Measurements from ENCODE around the gene EML1.

EML1 gene

DNA sequence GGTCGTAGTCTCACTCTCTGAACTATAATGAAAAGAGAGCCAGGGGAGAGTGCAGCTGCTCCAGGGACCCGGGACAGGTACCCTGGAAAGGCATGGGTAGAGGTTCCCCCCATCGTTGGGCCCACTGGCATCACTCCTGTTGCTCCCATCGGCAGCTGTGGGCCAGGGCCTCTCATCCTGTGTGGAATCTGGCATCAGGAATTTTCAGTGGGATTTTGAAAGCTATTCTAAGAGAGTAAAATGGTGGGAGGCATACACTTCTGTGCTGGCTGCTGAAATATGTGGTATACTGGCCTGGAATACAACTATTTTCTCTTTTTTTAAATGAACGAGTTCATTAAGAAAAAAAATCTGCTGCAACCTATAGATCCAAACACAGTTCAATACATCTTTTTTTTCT is 38.1 kb downstream of the EML1 start:
- DNase-seq: no peak

DNA sequence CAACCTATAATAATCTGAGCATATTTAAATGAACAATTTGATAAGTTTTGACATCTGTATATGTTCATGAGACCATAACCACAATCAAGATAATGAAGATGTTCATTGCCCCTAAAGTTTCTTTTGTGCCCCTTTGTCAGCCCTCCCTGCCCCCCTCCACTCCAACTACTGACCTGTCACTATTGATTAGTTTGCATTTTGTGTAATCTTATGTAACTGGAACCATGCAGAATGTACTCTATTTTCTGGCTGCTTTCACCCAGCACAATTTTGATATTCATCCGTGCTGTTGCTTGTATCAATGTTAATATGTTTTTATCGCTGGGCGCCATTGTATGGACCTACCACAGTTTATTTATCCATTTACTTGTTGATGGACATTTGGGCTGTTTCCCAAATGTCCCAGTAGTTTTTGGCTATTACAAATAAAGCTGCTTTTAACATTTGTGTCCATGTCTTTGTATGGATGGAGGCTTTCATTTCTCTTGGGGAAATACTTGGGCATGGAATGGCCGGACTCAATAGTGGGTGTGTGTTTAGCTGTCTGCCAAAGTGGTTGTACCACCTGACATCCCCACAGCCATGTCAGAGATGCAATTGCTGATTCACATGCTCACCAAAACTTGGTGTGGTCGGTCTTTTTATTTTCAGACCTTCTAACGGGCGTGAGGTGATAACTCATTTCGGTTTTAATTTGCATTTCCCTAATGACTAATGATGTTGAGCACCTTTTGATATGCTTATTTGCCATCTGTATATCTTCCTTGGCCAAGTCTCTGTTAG is 38.9 kb downstream of the EML1 start:
- no peak for DNase-seq

DNA sequence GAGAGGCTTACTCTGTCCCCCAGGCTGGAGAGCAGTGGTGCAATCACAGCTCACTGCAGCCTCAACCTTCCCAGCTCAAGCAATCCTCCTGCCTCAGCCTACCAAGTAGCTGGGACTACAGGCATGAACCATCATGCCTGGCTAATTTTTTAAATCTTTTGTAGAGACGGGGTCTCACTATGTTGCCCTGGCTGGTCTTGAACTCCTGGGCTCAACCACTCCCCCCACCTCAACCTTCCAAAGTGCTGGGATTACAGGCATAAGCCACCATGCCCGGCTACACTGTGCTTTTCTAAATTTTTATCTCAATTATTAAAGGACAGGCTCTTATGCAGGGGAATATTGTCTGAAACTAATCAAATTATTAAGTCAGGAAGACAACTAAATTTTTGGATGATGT is 44.6 kb downstream of the EML1 start:
- no peak for DNase-seq

DNA sequence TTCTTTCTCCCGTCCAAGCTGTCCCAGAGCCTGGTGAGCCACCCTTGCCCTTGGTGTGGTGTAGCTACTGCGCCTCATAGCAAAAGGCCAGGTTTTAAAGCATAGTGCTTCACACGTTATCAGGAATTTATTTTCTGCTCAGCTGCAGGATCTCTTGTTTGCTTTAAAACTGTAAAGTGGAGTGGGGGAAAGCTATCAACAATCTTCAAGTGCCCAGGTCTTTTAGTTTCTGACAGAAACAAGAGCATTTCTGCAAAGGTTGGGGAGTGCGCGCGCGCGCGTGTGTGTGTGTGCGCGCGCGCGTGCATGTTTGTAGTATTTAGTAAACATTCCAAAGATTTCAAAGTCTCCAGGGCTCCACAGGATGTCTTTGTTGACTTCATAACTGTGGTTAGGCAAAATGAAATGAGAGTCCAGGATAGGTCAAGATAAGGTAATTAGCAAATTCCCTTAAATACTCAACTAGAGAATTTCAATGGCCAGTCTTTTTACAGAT is 45.5 kb downstream of the EML1 start:
- DNase-seq: peak; percentile 74

DNA sequence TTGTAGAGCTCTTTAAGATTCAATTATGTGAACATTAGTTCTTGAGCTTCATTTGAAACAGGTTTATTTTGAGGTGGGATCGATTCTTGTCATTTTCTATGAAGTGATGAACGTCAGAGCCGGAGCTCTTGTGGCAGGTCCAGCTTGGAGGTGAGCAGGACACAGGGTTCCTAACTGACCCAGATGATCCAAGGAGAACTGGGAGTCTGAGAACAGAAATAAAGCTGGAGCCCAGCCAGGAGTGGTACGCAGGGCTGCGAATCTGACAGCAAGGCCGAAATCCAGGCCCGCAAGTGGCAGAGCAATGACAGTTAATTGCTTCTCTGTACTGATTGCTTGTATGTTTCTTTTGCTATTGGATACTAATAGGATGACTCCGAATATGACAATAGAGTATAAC is 46.5 kb downstream of the EML1 start:
- no peak for DNase-seq

DNA sequence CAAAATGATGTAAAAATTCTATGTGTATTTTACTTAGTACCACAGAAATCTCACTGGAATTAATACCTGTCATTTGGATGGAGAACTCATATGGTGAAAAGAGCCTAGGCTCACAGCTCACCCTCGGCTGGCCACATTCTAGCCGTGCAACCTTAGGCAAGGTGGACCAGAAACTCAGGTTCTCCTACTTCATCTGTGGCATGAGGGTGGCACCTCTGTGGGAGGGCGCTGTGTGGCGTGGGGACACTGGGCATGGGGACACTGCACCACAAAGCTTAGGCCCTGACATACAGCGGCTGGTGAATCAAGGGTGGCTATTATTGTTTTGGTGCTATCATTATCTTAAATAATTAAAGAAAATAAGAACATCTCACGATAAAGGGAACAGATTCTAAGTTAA is 47.1 kb downstream of the EML1 start:
- DNase-seq: no peak

DNA sequence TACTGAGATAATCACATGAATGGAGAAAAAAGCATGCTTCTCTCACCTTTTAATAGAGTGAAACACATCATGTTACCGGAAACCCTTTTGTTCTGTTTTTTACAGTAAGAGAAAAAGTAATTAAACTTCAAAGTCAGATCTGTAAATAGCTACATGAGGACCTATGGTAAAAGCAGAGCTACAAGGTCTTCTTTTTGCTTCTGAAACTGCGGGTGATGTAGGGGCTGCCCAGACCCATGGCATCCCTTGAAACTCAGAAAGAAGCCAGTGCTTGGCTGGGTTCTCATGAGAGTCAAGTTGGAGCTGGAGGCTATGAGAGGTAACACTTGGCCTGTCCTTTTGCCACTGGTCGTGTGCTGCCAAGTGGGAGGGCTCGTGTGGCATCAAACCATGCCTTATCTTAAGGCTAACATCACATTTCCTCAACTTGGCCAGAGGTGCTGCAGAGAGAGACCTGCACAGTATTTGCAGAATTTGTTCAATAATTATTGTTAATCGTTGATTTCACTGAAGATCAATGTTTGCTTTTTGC is 47.6 kb downstream of the EML1 start:
- DNase-seq: no peak

DNA sequence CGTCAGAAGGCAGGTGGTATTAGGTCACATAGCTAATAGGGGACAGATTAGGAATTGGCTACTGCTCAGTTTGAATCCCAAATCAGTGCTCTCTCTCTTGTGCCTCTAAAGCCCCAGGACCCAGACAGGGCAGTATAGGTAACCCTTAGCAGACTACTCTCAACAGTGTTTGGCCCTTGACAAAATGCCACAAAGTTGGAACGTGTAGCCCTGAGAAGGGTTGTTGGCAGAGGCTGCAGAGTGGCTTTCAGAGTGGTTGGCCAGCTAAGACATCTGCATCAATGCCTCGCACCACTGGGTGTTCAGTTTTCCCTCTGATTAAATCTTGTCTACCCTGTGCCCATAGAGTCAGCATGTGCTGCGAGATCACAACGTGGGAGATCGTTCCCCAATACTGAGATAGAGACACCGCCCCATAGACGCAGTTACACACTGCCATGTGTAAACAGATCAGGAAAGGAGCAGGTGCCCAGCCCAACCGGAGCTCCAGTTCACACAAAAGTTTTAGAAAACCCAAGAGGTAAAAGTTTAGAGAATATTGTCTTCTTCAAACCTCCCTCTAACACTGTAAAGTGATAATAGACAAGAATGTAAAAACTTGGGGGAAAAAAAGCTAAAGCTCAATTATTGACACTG is 48.3 kb downstream of the EML1 start:
- no peak for DNase-seq

DNA sequence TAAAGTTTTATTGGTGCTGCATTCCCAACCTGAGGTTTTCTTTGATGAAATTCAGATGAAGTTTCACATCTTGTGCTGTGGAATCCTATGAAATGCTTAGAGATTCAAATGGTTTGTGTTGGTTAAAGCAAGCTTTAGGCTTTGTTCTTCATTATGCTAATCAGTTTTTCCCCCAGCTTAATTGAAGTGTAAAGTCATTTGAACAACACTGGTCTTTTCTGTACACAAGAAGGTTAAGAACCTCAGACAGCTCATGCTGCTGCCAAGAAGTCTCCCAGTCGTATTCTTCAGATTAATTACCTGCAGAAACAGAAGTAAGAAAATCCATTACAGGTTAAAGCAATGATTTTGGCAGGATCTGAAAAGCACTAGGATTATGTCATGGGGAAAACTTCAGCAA is 48.9 kb downstream of the EML1 start:
- no peak for DNase-seq

DNA sequence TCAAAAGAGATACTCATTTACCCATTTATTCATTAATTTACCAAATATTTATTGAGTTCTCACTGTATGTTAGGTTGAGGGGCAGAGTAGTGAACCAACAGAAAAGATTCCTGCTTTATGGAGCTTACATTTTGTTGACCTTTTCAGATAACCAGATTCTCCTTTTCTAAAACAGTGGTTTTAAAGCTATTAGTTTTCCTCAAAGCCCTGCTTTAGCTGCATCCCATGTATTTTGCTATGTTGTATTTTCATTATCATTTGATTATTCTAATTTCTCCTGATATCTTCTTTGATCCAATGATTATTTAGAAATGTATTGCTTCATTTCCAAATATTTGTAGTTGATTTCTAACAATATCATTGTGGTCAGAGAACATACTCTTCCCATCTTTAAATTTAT is 53.6 kb downstream of the EML1 start:
- no peak for DNase-seq

DNA sequence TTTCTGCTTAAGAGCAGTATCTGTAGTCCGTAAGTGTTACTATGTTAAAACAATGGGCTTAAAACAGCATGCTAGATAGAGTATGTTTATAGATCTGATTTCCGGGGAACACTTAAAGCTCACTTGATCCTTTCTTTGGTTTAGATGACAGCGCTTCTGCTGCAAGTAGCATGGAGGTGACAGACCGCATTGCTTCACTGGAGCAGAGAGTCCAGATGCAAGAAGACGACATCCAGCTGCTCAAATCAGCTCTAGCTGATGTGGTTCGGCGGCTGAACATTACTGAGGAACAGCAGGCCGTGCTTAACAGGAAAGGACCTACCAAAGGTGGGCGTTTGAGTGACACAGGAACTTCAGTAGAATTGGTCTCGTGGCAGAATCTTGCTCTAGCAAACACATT is 57.5 kb downstream of the EML1 start:
- DNase-seq: no peak

DNA sequence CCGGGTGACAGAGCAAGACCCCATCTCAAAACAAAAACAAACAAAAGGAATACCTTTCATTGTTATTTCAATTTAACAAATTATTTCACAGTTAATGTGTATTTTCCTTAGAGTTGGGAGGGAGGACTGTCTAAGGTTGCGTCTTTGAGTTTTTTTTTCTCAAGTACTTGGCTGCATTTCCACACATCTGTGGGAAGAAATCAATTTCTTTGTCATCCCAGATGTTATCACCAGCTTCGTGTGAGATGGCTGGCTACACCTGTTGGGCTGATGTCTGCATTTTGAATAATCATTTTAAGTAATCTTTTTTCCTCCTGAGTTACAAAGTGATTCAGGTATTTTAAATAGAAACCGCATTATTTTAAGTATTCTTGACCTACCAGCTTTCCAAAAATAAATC is 59.4 kb downstream of the EML1 start:
- DNase-seq: no peak

DNA sequence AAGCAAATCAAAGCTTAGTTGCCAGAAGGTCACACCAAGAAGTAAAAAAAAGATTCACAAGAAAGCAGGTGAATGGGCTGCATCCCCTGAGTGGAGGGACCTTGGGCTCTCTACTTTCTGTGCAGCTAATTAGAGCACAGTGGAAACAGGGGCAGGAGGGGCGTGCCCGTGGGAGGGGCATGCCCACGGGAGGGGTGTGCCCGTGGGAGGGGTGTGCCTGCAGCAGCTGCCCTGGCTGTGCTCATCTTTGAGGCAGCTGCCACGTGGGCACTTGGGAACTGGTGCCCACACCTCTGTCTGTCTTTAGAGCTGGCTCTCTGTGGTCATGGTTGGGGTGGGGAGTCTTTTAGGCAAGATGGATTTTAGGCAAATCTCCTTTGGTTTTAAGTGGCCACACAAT is 60.0 kb downstream of the EML1 start:
- no peak for DNase-seq

DNA sequence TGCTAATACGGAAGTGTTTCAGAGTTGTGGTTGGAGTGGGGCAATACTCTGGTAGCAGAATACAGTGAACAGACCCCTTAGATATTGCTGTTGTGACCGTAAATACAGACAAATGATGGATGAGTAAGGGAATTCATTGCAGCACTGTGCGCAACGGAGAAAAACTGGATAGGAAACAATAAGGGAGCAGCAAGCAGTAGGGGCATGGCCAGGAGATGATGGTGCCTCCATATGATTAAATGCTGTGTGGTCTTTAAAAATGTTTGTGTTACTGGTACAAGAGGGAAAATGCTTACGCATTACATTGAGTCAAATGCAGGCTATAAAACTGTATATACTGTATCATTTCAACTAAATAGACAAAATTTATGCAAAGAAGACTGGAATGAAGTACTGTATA is 61.6 kb downstream of the EML1 start:
- DNase-seq: no peak

DNA sequence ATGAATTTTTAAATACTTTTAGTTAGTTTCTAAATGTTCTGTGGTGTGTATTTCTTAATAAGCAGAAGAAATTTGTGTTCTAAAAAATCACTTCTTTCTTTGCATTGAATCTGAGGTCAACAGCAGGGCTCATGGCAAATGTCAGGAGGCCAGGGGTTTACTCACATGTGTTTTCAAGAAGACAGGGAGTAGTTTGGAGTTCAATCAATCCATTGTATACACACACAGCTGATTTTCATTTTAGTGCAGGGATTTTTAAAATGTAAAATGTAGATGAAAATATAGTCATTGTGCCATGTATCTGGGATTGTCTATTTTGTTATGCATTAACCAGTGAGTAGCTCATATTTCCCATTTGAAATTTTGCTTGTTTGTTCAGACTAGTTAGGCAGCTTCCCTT is 62.1 kb downstream of the EML1 start:
- DNase-seq: no peak

DNA sequence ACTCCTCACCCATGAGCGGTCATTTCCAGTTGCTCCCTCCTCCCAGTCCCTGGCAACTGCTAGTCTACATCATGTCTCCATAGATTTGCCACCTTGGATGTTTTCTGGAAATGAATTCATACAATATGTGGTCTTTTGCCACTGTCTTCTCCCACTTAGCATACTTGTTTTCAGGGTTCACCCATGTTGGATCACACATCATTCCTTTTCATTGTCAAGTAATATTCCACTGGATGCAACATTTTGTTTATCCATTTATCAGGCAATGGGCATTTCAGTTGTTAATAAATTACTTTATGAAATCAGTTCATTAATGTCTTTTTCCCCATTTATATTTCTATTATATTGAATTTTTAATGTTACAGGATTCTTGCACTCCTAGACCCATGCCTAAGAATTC is 64.3 kb downstream of the EML1 start:
- DNase-seq: no peak

DNA sequence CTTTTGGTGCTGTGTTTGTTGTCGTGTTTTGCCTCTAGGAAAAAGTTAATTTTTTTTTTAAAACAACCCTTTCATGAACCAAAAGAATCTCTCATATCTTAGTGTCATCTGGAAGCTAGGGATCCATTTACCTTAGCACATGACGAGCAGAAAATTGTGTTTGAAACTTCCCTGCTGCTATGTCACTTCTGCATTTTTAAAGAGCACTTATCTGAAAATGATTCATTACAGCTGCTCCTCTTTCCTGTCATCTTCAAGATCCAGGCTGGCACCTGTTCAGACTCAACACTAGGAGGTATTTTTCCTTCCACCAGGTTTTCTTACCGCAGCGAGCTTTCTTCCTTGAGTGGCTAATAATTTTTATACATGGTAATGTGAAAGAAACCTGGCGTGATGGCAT is 67.0 kb downstream of the EML1 start:
- DNase-seq: no peak

DNA sequence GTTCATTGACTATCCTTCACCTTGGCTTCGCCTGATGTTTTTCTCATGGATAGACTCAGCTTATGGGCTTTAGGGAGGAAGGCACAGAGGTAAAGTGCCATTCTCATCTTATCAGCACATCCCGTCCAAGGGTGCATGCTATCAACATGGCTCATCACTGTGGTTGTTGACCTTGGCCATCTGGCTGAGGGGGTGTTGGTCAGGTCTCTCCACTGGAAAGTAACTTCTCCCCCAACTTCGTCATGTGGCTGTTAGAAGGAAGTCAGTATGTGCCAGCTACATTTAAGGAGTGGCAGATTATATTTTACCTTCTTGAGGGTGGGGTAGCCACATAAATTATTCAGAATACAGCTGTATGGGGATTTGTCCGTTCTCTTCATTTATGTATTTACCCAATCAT is 68.9 kb downstream of the EML1 start:
- DNase-seq: no peak

DNA sequence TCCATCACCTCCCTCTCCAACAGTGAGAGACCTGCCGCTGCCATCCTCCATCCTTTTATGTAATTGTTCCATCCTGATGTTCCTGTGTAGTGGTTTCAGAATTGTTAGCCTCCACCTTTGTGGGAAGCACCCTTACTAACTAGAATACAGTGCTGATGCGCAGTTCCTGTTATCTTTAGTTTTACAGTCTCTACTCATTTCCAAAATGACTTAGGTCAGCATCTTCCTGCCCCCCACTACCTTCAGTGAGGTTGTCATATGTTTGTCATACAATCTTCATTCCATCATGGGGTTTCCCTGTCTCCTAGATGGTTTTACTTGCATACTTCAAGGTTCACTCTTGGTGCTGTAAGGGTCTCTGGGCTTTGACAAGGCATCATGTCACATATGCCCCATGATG is 69.8 kb downstream of the EML1 start:
- no peak for DNase-seq

DNA sequence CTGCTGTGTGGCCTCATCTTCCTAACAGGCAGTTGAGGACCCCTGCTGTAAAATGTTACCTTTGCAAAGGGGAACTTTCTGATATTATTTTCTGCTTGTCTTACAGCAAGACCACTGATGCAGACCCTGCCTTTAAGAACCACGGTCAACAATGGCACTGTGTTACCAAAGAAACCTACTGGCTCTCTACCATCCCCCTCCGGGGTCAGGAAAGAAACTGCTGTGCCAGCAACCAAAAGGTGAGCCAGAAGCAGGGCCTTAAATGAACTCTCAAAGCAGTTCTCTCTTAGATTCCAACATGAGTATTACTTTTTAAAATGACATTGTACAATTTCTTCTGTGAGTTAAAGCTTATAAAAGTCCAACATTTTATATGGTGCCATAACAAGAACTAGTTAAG is 72.2 kb downstream of the EML1 start:
- DNase-seq: no peak

DNA sequence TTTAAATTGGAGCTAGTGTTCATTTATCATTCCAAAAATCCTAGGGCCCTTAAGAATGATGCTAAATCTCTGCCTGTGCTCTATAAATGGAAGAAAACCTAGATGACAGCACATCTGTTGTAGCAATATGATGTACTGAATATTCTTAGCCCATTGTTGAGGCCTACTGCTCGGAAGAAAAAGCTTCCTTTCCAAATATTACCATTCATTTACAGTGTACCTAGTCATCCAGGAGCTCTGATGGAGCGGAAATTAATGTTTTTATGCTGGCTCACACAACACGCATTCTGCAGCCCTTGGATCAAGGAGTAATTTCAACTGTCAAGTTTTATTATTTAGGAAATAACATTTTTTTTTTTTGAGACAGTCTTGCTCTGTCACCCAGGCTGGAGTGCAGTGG is 77.4 kb downstream of the EML1 start:
- no peak for DNase-seq

DNA sequence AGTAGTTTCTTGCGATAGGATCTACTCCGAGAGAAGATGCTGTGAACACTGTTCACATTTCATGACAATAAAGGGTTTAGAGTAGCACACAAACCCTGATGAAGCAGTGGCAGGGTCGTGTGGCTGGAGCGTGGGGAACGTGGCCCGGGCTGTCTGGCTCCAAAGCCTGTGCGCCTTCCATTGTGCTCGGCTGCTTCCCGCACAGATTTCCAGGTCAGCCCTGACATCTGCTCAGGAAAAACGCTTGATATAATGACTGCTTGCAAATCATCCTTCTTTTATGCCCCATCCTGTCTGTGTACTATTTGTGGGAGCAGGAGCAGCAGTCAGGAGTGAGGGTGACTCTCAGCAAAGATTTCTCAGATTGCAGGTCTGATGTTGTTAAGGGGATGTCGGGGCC is 78.6 kb downstream of the EML1 start:
- no peak for DNase-seq

DNA sequence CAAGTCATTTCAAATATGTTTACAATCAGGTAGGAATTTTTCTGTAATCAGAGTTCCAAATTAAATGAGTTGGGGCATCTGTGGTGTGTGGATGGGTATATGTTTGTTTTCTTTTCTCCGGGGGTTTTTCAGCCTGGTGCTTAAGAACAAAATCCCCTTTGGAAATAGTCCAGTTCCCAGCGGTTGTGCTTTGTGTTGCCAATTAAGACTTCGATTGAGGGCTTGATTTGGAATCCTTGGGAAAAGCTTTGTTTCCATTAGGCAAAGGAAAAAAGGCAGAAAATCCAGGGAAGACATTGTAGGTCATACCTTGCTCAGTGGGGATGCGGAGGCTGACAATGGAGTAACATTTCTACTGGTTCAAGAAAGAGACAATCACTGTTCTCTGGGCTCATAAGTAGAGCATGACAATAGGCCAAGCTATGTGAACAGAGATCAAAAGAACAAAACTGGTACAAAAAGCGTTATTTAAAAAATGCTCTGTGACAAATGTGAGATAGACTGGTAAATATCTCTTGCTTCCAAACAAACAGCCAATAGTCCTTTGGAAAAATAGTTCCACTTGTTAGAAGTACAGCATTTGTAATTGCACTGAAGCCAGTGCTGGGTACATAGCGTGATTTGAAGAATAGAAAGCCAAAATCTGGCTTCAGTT is 79.7 kb downstream of the EML1 start:
- peak; percentile 51 for DNase-seq

DNA sequence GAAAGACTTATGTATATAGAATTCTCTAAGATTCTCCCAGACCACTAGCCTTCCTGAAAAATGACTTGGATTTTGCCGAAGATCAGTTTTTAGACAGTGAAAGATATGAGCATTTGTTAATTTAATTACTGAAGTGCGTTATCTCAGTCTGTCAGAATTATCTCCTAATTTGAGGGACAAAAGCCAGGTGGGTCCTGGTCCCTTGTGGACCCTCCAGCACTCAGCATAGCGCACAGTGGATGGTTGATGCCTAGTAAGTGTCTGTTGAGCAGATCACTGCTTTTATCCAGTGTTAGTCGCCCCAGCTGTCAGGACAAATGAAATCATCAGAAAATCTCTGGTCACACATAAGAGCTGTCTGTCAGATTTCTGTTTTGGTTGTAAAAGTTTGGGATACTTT is 80.4 kb downstream of the EML1 start:
- no peak for DNase-seq

Measured in fibroblast of skin of scalp (primary cell).